H9 (cell line): ENCODE data around the gene SERTM2. TPM values are rescaled to one million over a fixed set of nuclear protein-coding genes. Genes with fewer than 3 reads are reported as not detected.

Source experiments
- DNase-seq: peaks from one replicate; pipeline ENCODE4 v3.0.0-alpha.2; 2017
- H2AFZ ChIP-seq: one replicate; pipeline ENCODE4 v1.6.1; 2013; ENCODE audit warnings: mild to moderate bottlenecking, low read length, control low read depth, moderate library complexity
- H2AK5ac ChIP-seq: 2 replicates; pipeline ENCODE4 v1.6.1; 2013; ENCODE audit warnings: low read length, control low read depth, mixed read lengths; ENCODE audit not compliant: insufficient read length
- H2BK120ac ChIP-seq: one replicate; pipeline ENCODE4 v1.6.1; 2013; ENCODE audit warnings: low read depth, mild to moderate bottlenecking, low read length, control low read depth, inconsistent platforms; ENCODE audit not compliant: poor library complexity, severe bottlenecking
- H2BK12ac ChIP-seq: 2 replicates; pipeline ENCODE4 v1.6.1; 2013; ENCODE audit warnings: low read length, control low read depth, mixed read lengths, low read depth; ENCODE audit not compliant: insufficient read length
- H2BK15ac ChIP-seq: 2 replicates; pipeline ENCODE4 v1.6.1; 2013; ENCODE audit warnings: low read depth, low read length, control low read depth
- H2BK20ac ChIP-seq: one replicate; pipeline ENCODE4 v1.6.1; 2013; ENCODE audit warnings: low read depth, mild to moderate bottlenecking, low read length, control low read depth, inconsistent platforms; ENCODE audit not compliant: poor library complexity, severe bottlenecking
- H2BK5ac ChIP-seq: 2 replicates; pipeline ENCODE4 v1.6.1; 2013; ENCODE audit warnings: low read length, control low read depth, mixed read lengths; ENCODE audit not compliant: insufficient read length
- H3K14ac ChIP-seq: 2 replicates; pipeline ENCODE4 v1.6.1; 2013; ENCODE audit warnings: low read length, control low read depth; ENCODE audit not compliant: insufficient read depth
- H3K18ac ChIP-seq: 2 replicates; pipeline ENCODE4 v1.6.1; 2013; ENCODE audit warnings: low read depth, mild to moderate bottlenecking, mixed read lengths, low read length, control low read depth; ENCODE audit not compliant: insufficient read length
- H3K23ac ChIP-seq: 2 replicates; pipeline ENCODE4 v1.6.1; 2013; ENCODE audit warnings: low read length, control low read depth, mixed read lengths, low read depth; ENCODE audit not compliant: insufficient read length
- H3K23me2 ChIP-seq: 2 replicates; pipeline ENCODE4 v1.6.1; 2013; ENCODE audit warnings: low read depth, mild to moderate bottlenecking, mixed read lengths, low read length, control low read depth; ENCODE audit not compliant: insufficient read length, poor library complexity, severe bottlenecking
- H3K27ac ChIP-seq: 2 replicates; pipeline ENCODE4 v1.5.1; 2013; ENCODE audit warnings: low read length, control low read depth, mixed read lengths, low read depth; ENCODE audit not compliant: insufficient read length
- H3K27me3 ChIP-seq: 2 replicates; pipeline ENCODE4 v1.6.1; 2013; ENCODE audit warnings: low read length, control low read depth, inconsistent platforms; ENCODE audit not compliant: insufficient read depth
- H3K4ac ChIP-seq: 2 replicates; pipeline ENCODE4 v1.6.1; 2013; ENCODE audit warnings: low read depth, mild to moderate bottlenecking, control low read depth, inconsistent platforms, low read length, moderate library complexity
- H3K4me1 ChIP-seq: 2 replicates; pipeline ENCODE4 v1.6.1; 2013; ENCODE audit warnings: low read length, control low read depth, inconsistent platforms; ENCODE audit not compliant: insufficient read depth
- H3K4me2 ChIP-seq: 2 replicates; pipeline ENCODE4 v1.6.1; 2013; ENCODE audit warnings: low read length, control low read depth, mixed read lengths; ENCODE audit not compliant: insufficient read length, insufficient read depth
- H3K56ac ChIP-seq: 2 replicates; pipeline ENCODE4 v1.6.1; 2013; ENCODE audit warnings: low read depth, mild to moderate bottlenecking, mixed read lengths, low read length, control low read depth; ENCODE audit not compliant: insufficient read length
- H3K79me1 ChIP-seq: 2 replicates; pipeline ENCODE4 v1.6.1; 2013; ENCODE audit warnings: low read depth, mild to moderate bottlenecking, moderate library complexity, low read length, control low read depth, inconsistent platforms; ENCODE audit not compliant: insufficient read depth, poor library complexity, severe bottlenecking
- H3K79me2 ChIP-seq: 2 replicates; pipeline ENCODE4 v1.6.1; 2013; ENCODE audit warnings: low read length, control low read depth, inconsistent platforms; ENCODE audit not compliant: insufficient read depth
- H3K9ac ChIP-seq: 2 replicates; pipeline ENCODE4 v1.6.1; 2013; ENCODE audit warnings: low read length, control low read depth, mixed read lengths; ENCODE audit not compliant: insufficient read length; ENCODE audit errors: extremely low read depth
- H3K9me3 ChIP-seq: one replicate; pipeline ENCODE4 v1.6.1; 2013; ENCODE audit warnings: low read depth, low read length, inconsistent platforms; ENCODE audit not compliant: control insufficient read depth
- H3T11ph ChIP-seq: one replicate; pipeline ENCODE4 v1.6.1; 2013; ENCODE audit warnings: mild to moderate bottlenecking, low read length, control low read depth, inconsistent platforms
- H4K20me1 ChIP-seq: one replicate; pipeline ENCODE4 v1.6.1; 2013; ENCODE audit not compliant: control insufficient read depth, insufficient read length, insufficient read depth
- H4K5ac ChIP-seq: 2 replicates; pipeline ENCODE4 v1.6.1; 2013; ENCODE audit warnings: low read depth, mild to moderate bottlenecking, mixed read lengths, low read length, control low read depth; ENCODE audit not compliant: insufficient read length
- H4K8ac ChIP-seq: replicated peaks from 2 replicates; pipeline ENCODE4 v1.6.1; 2013; ENCODE audit warnings: low read length, control low read depth, mixed read lengths, low read depth; ENCODE audit not compliant: insufficient read length
- H4K91ac ChIP-seq: 2 replicates; pipeline ENCODE4 v1.6.1; 2013; ENCODE audit warnings: low read depth, mild to moderate bottlenecking, moderate library complexity, mixed read lengths, low read length, control low read depth; ENCODE audit not compliant: insufficient read length
- H3K27ac Mint-ChIP-seq, 3 experiments: 2 replicates in 2 of 3; 3 replicates in 1 of 3; pipeline ENCODE4 v1.8.0; 2020 to 2021; ENCODE audit warnings: mixed read lengths in 3 of 3, mild to moderate bottlenecking in 1 of 3, moderate library complexity in 1 of 3
- H3K27me3 Mint-ChIP-seq: 2 replicates; pipeline ENCODE4 v1.8.0; 2021; ENCODE audit warnings: low read depth, mild to moderate bottlenecking, moderate library complexity, mixed read lengths
- H3K36me3 Mint-ChIP-seq, 3 experiments: 2 replicates in 2 of 3; 3 replicates in 1 of 3; pipeline ENCODE4 v1.8.0; 2020 to 2021; ENCODE audit warnings: low read depth in 3 of 3, mixed read lengths in 3 of 3; ENCODE audit not compliant: insufficient read depth in 1 of 3
- H3K4me1 Mint-ChIP-seq, 2 experiments: 2 replicates each; pipeline ENCODE4 v1.8.0; 2020; ENCODE audit warnings: mixed read lengths in 2 of 2
- H3K4me3 Mint-ChIP-seq, 2 experiments: 2 replicates in 1 of 2; 3 replicates in 1 of 2; pipeline ENCODE4 v1.8.0; 2020 to 2021; ENCODE audit warnings: mild to moderate bottlenecking in 2 of 2, mixed read lengths in 2 of 2, moderate library complexity in 1 of 2
- H3K9me3 Mint-ChIP-seq, 2 experiments: 2 replicates in 1 of 2; 3 replicates in 1 of 2; pipeline ENCODE4 v1.8.0; 2020; ENCODE audit warnings: mild to moderate bottlenecking in 2 of 2, mixed read lengths in 2 of 2, moderate library complexity in 1 of 2
- CTCF ChIP-seq: fragments of 200-600 bp; sonication (generic); conservative IDR thresholded peaks from 3 replicates; pipeline ENCODE4 v1.8.0; 2021; ENCODE audit warnings: antibody characterized with exemption, mild to moderate bottlenecking
- WGBS: extraction: QIAGEN DNeasy Blood & Tissue Kit; methylation state at CpG from one replicate; pipeline ENCODE4 v1.1.7; 2013; ENCODE audit warnings: missing lambda C conversion rate, low lambda C conversion rate, mixed read lengths; ENCODE audit not compliant: insufficient read length; ENCODE audit errors: extremely low coverage; 5-methylcytosine and 5-hydroxymethylcytosine counted together
- total RNA-seq: library from RNA; stranded (reverse); gene quantifications from 2 replicates; pipeline ENCODE4 v1.2.1, GENCODE V29; 2021

SERTM2 gene
- total RNA-seq, 1 experiment from 2014 or later, result 0.22 TPM

- no peak overlapping the region for H2BK12ac ChIP-seq
- no peak overlapping the region for H3T11ph ChIP-seq
- H3K79me2 ChIP-seq, result no peaks in the 10 kb centered on the region
- no peak overlapping the region for H2AFZ ChIP-seq
- no peak overlapping the region for H4K91ac ChIP-seq
- H3K4me3 Mint-ChIP-seq, result no peak overlapping the region
- H4K8ac ChIP-seq, result no peak overlapping the region
- H3K23ac ChIP-seq, result no peak overlapping the region
- H2BK5ac ChIP-seq, result no peak overlapping the region
- H2BK15ac ChIP-seq, result no peak overlapping the region
- H2BK20ac ChIP-seq, result no peak overlapping the region
- no peak overlapping the region for H4K5ac ChIP-seq
- H2BK120ac ChIP-seq, result no peak overlapping the region
- peaks cover 2 to 7% of the 10 kb centered on the region in 2 experiments; a peak in 3 of 5 replicates for H3K9me3 Mint-ChIP-seq
- peaks cover 1 to 9% (median 5%) of the 10 kb centered on the region in 3 experiments; a peak in 5 of 7 replicates for H3K36me3 Mint-ChIP-seq
- H3K9me3 ChIP-seq, result no peaks in the 10 kb centered on the region
- no peak overlapping the region for H2AK5ac ChIP-seq
- H3K27ac Mint-ChIP-seq, result no peak overlapping the region
- H3K79me1 ChIP-seq, result no peaks in the 10 kb centered on the region
- H3K9ac ChIP-seq, result no peak overlapping the region
- no peaks in the 10 kb centered on the region for H3K23me2 ChIP-seq
- no peak for TF ChIP-seq CTCF
- no peak overlapping the region for H3K27ac ChIP-seq
- WGBS, result no CpG with 5 or more reads among the region's 6 CpGs
- peaks cover 29 to 51% of the 10 kb centered on the region in 2 experiments for H3K4me1 Mint-ChIP-seq
- no peak for DNase-seq
- H3K14ac ChIP-seq, result no peak overlapping the region
- H4K20me1 ChIP-seq, result no peaks in the 10 kb centered on the region
- no peaks in the 10 kb centered on the region for H3K27me3 Mint-ChIP-seq
- H3K56ac ChIP-seq, result no peak overlapping the region
- H3K18ac ChIP-seq, result no peak overlapping the region
- no peaks in the 10 kb centered on the region; the same call in 1 of the 2 replicates for H3K4me1 ChIP-seq
- no peaks in the 10 kb centered on the region for H3K27me3 ChIP-seq
- H3K4ac ChIP-seq, result no peak overlapping the region
- no peak overlapping the region for H3K4me2 ChIP-seq
Measured at GRCh38 chrX:111567542-111568255, 56.3 kb downstream of the SERTM2 start.
